ENCODE measurements around the gene PEPD.

PEPD gene

DNA sequence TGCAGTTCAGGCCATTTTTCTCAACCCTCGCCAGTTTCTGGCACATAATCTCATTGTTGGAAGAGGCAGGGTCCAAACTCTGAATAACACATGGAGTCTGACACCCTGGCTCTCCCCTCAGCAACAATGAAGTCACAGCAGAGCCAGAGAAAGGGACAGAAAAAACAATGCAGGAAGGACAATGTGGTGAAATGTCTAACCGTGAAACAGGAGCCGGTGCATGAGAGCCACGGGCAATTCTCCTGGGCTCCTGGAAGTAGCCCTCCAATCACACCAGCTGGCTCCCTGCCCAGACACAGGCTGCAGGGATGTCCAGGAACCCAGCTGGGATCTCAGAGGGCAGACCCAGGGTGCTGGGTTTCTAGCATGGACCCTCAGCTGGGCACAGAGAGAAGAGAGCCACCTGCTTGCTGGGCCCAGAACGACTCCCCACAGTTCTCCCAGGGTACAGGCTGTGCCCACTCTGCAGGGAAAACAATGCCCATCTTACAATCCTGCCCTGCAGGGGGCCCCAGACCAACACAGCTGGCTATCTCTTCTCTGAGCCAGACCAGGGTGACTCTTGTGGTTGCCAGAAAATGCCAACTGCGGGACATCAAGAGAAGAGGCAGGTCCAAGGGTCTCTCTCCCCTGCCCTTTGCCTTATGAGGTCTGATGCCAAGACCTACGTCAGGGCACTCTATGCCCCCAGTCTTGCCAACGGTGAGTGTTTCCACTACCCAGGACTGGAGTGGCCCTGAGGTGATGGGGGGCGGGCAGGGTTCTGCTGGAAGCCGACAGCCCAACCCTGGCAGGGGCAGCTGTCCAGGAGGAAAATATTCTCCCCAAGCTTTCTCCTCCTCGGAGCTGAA is 83.5 kb downstream of the PEPD start:
- TF ChIP-seq, protein P1, sequence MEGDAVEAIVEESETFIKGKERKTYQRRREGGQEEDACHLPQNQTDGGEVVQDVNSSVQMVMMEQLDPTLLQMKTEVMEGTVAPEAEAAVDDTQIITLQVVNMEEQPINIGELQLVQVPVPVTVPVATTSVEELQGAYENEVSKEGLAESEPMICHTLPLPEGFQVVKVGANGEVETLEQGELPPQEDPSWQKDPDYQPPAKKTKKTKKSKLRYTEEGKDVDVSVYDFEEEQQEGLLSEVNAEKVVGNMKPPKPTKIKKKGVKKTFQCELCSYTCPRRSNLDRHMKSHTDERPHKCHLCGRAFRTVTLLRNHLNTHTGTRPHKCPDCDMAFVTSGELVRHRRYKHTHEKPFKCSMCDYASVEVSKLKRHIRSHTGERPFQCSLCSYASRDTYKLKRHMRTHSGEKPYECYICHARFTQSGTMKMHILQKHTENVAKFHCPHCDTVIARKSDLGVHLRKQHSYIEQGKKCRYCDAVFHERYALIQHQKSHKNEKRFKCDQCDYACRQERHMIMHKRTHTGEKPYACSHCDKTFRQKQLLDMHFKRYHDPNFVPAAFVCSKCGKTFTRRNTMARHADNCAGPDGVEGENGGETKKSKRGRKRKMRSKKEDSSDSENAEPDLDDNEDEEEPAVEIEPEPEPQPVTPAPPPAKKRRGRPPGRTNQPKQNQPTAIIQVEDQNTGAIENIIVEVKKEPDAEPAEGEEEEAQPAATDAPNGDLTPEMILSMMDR (conservative IDR thresholded peaks at IDR 0.05; ENCODE audit: control insufficient read depth, insufficient read depth, low read depth, low read length), result no peak

DNA sequence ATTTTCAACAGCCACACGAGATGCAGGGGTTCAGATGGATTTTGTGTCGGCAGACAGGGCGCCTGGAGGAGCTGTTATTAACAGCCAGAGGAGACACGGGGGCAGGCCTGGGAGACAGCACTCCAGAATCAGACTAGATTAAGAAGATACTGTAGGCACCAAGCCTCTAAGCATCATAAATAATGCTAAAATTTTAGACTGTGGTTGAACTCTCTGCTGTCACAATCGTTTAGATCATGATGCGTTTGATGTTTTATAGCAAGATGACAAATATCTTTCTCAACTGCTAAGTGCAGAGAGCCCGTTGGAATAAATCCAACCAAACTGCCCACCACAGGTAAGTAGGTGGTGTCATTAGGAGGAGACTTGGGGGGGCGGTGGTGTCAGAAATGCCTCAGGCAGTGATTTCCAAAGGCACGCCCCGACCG is 84.2 kb downstream of the PEPD start:
- no peak for DNase-seq (ENCODE audit: low read depth)

More for the DNA sequence above, 83.5 kb downstream of the PEPD start:
- DNase-seq (ENCODE audit: low read depth), result no peak
- no peak overlapping the region for H3K4me3 ChIP-seq (ENCODE audit: control insufficient read depth, low read depth, low read length)

DNA sequence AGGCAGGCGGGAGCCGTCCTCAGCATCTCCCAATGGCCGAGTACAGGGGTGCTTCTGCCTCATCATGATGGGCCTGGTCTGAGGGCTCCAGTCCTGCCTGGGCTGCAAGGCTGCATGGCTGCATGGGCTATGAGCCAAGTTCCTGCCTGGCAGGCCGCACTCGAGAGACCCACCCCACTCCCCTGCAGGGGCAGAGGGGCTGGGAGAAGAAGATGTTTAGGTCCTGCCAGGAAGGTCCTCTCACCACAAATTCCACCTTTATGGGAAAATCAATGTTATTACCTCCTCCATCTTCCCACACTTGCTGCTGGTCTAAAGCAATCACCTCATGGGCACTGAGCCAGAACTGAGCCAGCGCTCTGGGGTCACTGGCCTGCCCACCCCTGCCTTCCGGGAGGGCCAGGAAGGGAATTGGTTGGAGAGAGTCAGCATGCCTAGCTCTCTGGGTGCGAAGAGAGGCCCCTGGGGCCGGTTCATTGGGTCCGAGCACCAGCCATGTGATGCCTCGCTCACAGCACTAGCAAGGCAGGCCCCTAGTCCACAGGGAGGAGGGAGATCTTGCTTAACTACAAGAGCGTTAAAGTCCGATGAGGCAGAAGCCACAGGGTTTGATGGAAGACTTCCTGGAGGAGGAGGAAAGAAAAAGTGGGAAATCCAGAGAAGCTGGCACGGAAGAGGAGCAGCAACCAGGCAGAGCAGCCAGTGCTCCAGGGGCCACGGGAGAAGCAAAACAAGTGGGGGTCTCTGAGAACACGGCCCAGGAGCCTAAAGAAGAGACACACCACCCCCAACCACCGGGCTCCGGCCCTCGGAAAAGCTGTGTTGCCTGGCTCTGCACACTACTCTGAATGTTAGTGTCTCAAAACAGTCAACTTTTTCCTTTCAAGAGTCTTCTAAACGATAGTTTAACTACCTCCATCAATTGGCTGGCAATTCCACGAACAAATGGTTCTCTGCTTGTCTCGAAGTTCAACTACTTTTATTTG is 84.9 kb downstream of the PEPD start:
- no peak overlapping the region for H3K4me3 ChIP-seq (ENCODE audit: control insufficient read depth, low read depth, low read length)
- no peak for DNase-seq (ENCODE audit: low read depth)
- TF ChIP-seq, protein P1 (conservative IDR thresholded peaks at IDR 0.05; ENCODE audit: control insufficient read depth, insufficient read depth, low read depth, low read length), result no peak

More for the DNA sequence above, 84.2 kb downstream of the PEPD start:
- no peak overlapping the region for H3K4me3 ChIP-seq (ENCODE audit: control insufficient read depth, low read depth, low read length)
- TF ChIP-seq, protein P1 (conservative IDR thresholded peaks at IDR 0.05; ENCODE audit: control insufficient read depth, insufficient read depth, low read depth, low read length), result no peak

DNA sequence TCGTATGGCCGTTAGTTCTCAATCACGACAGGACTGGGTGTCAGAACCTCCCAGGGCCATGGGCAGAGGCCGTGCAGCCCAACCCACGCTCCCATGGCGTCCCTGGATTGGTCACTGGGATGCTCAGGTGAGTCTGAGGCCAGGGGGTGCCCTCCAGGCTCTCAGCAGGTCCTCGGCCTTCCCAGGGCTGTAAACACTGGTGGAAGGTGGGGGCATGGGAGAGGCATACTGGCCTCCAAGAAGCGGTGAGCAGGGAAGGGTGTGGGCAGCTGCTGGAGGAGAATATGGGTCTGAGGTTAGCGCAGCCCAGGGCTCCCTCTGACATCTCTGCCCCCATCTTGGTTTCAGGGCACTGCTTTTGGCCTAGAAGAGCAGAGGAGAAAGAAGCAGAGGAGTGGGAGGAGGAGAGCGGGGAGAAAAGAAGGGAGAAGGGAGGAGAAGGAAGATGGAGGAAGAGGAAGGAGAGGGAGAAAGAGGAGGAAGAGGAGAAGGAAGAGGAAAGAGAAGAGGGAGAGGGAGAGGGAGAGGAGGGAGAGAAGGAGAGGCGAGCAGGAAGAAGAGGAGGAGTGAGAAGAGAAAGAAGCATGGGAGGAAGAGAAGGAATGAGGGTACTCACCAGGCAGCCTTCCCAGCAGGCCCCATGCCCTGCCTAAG is 85.8 kb downstream of the PEPD start:
- TF ChIP-seq, protein P1 (conservative IDR thresholded peaks at IDR 0.05; ENCODE audit: control insufficient read depth, insufficient read depth, low read depth, low read length), result no peak
- H3K4me3 ChIP-seq (ENCODE audit: control insufficient read depth, low read depth, low read length), result no peak overlapping the region
- DNase-seq (ENCODE audit: low read depth), result no peak

DNA sequence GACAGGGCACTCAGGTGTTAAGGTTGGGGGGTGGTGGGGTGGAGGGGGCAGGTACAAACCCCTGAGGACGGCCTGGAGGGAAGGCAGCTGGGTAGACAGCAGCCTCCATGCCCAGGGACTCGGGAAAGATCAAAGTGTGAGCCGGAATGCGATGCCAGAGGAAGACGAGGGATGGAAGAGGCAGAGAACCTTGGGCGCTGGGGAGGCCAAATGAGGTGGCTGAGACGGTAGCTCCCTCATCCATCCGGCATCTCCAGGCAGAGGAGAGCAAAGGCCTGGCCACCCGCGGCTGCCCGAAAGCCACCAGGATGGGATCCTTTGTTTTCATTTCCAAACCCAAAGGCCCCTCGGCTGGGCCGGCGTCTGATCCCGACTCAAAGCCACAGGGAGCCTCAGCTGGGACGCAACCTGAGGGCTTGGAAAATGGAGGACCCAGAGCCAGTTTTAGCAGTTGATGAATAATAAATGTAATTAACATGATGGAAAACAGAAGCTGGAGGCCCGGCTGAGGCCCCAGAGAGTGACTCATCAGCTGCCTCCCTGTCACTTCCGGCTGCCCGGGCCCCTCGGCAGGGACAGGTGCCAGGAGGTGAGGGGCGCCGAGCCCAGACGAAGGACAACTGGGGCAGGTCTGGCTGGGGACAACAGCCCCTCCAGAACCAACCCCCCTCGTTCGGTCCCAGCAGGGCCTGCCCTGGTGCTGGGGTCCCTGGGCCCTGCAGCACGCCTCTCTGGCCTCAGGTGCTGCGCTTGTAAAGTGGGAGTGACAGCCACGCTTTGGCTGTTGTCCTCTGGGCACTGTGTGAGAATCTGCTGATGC is 86.5 kb downstream of the PEPD start:
- H3K4me3 ChIP-seq (ENCODE audit: control insufficient read depth, low read depth, low read length), result no peak overlapping the region
- DNase-seq (ENCODE audit: low read depth), result peak; percentile 25
- TF ChIP-seq, protein P1 (conservative IDR thresholded peaks at IDR 0.05; ENCODE audit: control insufficient read depth, insufficient read depth, low read depth, low read length), result no peak
